Liver (tissue), 3 donors: ENCODE data around the gene ACOT11.

Experiments
- CTCF ChIP-seq: fragments of 150-350 bp; IDR thresholded peaks from 2 replicates; pipeline ENCODE4 v1.5.1; 2017; ENCODE audit warnings: improper control_type of control experiment, low read depth, low read length; ENCODE audit not compliant: missing input control
- EGR1 ChIP-seq, 2 donors: IDR thresholded peaks; 2 replicates each; pipeline ENCODE4 v1.6.1; 2016 to 2018; ENCODE audit warnings: antibody characterized with exemption in 2 of 2, low read depth in 2 of 2
- JUND ChIP-seq, 2 donors: IDR thresholded peaks; 2 replicates each; pipeline ENCODE4 v1.6.1; 2016; ENCODE audit warnings: antibody characterized with exemption in 2 of 2
- MAX ChIP-seq: IDR thresholded peaks from 2 replicates; pipeline ENCODE4 v1.6.1; 2016; ENCODE audit warnings: antibody characterized with exemption
- RXRA ChIP-seq, 2 donors: IDR thresholded peaks; 2 replicates each; pipeline ENCODE4 v1.6.1; 2017 to 2018; ENCODE audit warnings: antibody characterized with exemption in 2 of 2, mild to moderate bottlenecking in 1 of 2
- TAF1 ChIP-seq: conservative IDR thresholded peaks from 2 replicates; pipeline ENCODE4 v1.6.1; 2016; ENCODE audit warnings: antibody characterized with exemption, mild to moderate bottlenecking
- YY1 ChIP-seq: IDR thresholded peaks from 2 replicates; pipeline ENCODE4 v1.6.1; 2016; ENCODE audit warnings: antibody characterized with exemption, mild to moderate bottlenecking
- donor health status: healthy.
- donor health status: healthy.

- TF ChIP-seq YY1 (no peak), TAF1 (no peak), EGR1 (IDR thresholded peaks at IDR 0.05; ENCODE audit: low read depth in 2 of 2) (no peak), CTCF (no peak), MAX (no peak), RXRA (IDR thresholded peaks at IDR 0.05) (no peak), JUND (IDR thresholded peaks at IDR 0.05) (no peak)
Observed at GRCh38 chr1:54599211-54599823, 51.3 kb downstream of the ACOT11 start.
